ENCODE results near the gene FST.

FST gene, protein sequence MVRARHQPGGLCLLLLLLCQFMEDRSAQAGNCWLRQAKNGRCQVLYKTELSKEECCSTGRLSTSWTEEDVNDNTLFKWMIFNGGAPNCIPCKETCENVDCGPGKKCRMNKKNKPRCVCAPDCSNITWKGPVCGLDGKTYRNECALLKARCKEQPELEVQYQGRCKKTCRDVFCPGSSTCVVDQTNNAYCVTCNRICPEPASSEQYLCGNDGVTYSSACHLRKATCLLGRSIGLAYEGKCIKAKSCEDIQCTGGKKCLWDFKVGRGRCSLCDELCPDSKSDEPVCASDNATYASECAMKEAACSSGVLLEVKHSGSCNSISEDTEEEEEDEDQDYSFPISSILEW

DNA sequence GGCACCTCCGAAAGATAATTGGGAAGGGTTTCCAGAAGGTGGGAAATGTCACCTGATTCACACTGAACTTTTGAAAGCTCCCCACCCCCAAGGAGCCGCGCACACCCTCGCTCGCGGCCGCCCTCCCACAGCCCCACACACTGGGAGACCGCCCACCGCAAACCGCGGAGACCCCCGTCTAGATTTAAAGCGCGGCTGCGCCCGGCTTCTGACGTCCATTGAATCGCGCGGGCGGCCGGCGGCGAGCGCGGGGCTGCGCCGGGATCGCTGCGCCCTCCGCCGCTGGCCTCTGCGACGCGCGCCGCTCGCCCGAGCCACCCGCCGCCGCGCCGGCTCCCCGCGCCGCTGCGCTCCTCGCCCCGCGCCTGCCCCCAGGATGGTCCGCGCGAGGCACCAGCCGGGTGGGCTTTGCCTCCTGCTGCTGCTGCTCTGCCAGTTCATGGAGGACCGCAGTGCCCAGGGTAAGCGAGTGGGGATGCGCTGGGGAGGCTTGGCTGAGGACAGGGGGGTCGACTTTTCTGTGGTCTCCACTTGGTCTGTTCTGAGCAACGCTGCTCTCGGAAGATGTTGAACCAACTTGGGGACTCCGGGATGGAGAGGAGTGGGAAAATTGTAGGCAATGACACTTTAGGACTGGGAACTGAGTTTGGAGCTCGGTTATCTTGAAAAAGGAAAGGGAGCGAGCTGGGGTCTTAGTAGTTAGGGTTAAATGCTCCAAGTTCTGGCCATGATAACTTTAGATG lies at the start of gene FST:
Gene FST, plus strand, starts transcription at position 214 of the 743 bp plus-strand sequence. Its CDS starts 163 bp downstream, at position 377.
- in situ Hi-C loops (cut with MboI; ENCODE audit: low sequenced_read_pairs) = no loop called here

DNA sequence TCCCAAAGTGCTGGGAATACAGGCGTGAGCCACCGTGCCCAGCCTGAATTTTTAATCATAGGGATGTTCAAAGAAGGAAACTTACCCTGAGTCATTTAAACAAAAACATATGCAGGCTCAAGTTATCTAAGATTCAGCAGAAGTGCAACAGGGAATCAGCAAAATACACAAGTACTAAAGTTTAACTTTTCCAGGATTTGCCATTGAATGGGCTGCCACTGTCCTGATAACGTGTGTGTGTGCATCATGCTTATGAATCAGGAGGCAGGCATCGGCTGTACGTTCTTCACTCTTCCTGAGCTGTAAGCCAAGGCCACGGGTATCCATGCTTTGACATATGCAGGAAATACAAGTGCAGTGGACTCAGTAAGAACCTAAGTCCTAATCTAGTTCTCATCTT lies 48.8 kb upstream of the FST start:
- in situ Hi-C loops (cut with MboI; ENCODE audit: low sequenced_read_pairs) = no loop called here

DNA sequence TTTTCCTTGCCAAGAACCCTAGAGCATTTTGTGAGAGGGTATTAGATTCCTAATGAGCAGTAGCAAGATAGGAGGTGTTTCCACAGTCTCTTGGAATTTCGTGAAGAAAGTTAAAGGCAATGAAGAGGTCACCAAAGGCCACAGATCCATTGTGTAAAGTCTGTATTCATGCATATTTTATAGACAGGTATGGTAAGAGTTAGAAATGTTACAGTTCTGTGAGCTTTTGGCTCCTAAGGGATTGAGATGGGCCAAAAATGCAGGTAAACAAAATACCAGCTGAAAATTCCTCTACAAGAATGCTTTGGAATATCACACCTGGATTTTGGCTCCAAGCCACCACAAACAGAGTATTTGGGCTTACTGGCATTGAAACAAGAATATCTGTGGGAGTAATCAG lies 47.4 kb upstream of the FST start:
- in situ Hi-C loops (cut with MboI; ENCODE audit: low sequenced_read_pairs) = no loop called here

DNA sequence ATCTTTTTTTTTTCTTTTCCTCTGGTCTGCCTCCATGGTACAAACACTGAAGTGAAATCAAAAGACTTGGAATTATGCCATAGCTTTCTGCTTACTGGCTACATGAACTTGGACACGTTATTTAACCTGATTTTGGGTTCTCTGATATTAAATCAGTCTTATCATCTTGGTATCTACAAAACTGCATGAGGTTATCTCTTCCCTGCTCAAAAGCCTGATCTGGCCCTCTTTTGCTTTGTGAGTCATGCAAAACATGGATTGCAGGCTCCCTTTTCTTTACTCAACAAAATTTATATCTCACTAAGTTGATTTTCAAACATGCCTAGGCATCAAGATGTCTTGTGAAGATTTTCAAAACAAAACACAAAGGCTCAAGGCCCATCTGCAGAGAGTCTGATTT lies 45.9 kb upstream of the FST start:
- in situ Hi-C loops (cut with MboI; ENCODE audit: low sequenced_read_pairs) = no loop called here

DNA sequence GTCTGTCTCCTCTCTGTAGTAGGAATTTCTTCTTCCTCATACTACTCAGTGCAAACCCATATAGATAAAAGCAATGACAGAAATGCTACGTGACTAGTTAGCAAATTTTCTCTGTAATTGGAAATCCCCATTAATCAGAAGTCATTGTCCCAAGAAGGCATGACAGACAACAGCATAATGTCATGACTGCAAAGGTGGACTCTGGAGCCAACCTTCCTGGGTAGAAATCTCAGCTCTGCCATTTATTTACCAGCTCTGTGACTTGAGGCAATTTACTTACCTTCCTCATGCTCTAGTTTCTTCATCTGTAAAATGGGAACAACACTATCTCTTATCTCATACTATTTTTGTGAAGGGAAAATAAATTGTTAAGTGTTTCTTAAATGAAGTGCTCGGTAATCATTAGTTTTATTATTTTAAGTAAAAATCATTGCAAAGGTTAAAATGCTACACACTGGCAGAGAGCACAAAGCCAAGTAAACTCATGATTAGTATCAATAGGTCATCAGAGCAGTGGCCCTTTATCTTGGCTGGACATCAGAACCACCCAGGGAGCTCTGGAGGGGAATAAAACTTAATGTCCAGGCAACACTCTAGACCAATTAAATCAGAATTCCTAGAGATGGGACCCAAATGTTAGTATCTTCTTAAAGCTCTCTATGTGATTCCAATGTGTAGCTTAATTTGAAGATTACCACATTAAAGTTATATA lies 43.8 kb upstream of the FST start:
- in situ Hi-C loops (cut with MboI; ENCODE audit: low sequenced_read_pairs) = no loop called here

DNA sequence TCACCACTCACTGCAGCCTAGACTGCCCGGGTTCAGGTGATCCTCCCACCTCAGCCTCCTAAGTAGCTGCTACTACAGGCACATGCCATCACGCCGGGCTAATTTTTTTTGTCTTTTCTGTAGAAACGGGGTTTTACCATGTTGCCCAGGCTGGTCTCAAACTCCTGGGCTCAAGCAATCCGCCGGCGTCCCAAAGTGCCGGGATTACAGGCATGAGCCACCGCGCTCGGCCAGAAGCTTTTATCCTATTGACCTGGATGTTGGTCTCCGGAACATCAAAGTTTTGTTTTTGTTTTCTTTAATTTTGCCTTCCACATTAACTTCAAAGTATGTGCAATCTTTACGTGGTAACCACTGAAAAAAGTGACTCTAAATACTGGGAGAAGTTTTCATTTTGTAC lies 42.4 kb upstream of the FST start:
- in situ Hi-C loops (cut with MboI; ENCODE audit: low sequenced_read_pairs) = no loop called here

DNA sequence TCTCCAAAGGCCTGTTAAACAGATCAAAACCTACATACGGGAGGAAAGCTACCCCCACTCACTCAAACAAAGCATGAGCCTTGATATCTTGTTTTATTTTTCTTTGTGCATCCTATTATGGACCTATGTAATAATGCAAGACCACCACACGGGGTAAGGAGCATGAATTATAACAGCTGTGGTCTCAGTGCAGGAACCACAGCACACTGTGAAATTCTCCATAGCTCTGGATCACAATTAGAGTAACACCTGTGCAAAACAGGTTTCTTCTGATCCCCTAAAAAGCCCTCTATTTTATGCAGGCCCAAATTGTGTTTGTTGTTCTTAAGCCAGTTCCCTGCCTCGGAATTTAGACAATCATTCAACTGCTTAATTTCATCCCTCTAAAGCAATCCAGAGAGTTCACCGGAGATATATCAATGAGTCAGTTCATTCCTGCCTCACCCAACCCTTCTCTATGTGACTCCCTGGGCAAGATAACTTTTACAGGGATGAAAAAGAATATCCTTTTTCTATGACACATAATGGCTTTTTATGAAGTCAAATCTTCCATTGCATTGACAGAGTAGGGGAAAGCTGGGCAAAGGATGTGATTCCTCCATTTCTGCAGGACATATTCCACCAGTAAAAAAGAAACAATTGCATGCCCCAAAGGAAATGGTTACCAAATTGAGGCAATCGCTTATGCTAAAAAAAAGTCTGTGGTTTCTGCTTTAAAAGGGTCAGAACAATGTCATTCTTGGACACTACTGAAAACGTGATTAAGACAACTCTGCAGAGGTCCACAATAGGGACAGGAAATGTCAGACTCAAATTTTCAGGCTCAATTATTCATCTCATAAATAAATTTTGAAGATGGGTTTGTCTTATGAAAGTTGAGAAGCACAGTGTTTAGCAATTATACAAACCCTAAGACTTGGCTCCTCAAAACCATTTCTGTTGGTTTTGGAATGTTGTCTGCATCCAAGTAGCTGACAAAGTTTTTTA lies 41.6 kb upstream of the FST start:
- in situ Hi-C loops (cut with MboI; ENCODE audit: low sequenced_read_pairs) = no loop called here

DNA sequence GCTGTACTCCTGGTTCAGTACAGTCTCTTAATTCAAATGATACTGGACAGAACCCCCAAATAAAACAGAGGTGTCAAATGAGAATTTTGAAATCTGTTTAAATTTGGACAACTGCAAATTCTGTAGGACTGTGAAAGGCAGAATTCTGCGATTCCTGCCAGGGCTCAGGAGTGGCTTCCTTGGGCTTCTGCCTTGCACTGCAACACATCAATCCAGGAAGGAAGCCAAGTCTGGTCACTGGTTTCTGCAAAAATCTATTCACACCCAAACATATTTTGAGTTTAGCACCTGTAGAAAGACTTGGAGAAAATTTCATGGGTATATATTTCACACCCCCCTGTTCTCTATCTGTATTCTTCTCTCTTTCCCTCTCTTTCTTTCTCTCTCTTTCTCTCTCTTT lies 37.5 kb upstream of the FST start:
- in situ Hi-C loops (cut with MboI; ENCODE audit: low sequenced_read_pairs) = no loop called here

DNA sequence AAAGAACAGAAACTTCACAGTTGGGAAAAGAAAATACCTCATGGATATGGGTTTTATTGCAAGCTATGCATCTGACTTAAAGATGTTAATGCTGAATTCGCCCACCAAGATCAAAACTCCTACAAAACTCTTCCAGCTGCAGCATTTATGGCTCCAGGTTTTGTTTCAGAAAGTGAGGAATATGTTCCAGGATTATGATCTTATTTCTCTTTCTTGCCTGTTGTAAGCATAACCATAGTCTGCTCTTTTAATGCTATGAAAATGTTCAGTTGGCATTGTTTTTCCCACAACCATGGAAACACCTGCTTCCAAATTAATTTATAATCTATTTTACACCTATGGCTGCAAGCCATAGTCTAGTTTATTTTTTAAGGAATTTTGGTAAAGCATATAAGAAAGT lies 34.9 kb upstream of the FST start:
- in situ Hi-C loops (cut with MboI; ENCODE audit: low sequenced_read_pairs) = no loop called here

DNA sequence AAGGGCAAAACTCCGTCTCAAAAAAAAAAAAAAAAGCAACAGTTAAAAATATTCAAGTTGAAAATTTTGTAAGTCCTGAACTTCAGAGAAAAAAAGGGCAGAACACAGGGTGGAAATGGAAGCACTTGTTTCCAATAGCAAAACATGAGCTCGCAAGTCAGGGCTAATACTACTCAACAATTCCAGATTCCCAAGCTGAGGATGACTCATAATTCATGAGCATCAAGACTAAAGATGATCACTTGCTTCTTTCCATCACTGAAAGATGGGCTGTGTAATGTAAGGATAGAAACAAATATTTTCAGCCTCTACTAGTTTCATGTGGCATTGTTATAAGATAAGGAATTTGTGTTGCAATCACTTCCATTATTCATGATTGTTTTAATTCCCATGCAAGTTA lies 33.5 kb upstream of the FST start:
- in situ Hi-C loops (cut with MboI; ENCODE audit: low sequenced_read_pairs) = no loop called here

DNA sequence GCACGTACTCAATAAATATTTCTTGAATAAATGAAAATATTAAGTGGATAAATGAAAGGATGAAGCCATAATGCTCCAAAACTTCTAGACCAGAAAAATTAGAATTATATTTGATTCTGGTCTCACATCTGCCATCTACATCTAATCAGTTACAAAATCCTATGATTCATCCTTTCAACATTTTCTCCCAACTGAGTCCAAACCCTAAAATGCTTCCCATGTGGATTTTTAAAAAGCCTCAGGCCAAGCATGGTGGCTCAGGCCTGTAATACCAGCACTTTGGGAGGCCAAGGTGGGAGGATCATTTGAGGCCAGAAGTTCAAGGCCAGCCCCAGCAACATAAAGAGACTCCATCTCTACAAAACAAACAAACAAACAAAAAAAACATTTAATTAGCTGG lies 31.6 kb upstream of the FST start:
- in situ Hi-C loops (cut with MboI; ENCODE audit: low sequenced_read_pairs) = no loop called here

DNA sequence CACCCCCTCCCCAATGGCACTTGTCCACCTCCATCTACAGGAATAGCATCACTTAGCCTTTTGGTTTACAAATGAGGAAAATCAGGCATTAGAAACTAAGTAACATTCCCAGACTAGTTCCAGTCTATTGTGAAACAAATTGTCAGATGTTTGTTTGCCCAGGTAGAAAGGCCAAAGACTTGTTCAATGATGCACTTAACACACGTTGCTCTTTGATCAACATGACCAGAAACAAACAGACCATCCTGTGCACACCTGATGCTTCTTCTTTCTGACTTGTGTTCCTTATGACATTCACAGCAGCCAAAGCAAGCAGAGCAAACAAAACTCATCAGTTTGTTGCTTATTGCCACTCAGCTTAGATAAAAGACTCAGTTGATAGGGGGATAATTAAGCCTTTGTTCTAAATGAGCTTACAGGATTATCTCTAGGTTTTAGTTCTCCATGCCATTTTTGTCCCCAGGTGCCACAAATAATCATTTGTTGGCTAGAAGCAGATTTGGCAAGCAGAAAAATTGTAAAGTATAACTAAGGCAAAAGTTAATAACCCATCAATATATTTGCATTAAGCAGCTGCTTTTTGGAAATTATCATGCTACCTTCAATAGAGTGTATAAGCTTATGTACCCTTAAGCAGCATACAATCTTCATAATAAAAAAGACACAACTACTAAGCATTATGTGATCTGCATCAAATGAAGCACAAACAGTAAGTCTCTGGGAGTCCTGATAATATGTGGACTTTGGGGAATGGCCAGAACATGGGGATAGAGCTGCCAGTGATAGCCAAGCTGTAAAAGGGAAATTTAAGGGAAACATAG lies 26.3 kb upstream of the FST start:
- in situ Hi-C loops (cut with MboI; ENCODE audit: low sequenced_read_pairs) = no loop called here

DNA sequence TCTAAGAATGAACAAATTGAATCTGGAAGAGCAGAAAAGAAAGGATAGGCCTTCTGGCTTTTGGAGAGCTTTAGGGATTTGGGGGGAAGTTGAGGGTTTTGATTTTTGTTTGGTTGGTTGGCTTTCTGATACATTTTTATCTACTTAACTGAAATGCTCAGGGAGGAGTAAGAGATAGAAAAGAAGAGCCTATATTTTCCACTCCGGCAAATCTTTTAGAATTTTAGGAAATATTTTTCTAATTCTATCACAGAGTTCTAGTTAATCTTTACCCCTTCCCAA lies 25.8 kb upstream of the FST start:
- in situ Hi-C loops (cut with MboI; ENCODE audit: low sequenced_read_pairs) = no loop called here

DNA sequence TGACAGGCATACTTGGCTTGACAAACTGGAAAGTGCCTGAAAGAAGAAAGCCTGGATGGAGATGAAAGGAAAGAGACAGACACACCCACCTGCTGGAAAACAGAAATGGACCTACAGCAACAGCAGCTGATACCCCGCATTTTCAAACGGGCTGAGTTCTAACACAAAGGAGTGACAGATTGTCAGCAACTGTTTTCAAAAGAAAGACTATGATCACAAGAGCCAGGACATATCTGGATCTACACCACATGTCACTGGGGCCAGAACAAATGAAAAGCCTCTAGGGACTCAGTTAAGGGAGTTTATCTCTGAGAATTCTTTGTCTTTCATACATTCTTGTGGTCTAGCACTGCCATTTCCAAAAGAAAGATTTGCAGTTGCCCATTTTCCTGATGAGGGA lies 24.1 kb upstream of the FST start:
- in situ Hi-C loops (cut with MboI; ENCODE audit: low sequenced_read_pairs) = no loop called here

DNA sequence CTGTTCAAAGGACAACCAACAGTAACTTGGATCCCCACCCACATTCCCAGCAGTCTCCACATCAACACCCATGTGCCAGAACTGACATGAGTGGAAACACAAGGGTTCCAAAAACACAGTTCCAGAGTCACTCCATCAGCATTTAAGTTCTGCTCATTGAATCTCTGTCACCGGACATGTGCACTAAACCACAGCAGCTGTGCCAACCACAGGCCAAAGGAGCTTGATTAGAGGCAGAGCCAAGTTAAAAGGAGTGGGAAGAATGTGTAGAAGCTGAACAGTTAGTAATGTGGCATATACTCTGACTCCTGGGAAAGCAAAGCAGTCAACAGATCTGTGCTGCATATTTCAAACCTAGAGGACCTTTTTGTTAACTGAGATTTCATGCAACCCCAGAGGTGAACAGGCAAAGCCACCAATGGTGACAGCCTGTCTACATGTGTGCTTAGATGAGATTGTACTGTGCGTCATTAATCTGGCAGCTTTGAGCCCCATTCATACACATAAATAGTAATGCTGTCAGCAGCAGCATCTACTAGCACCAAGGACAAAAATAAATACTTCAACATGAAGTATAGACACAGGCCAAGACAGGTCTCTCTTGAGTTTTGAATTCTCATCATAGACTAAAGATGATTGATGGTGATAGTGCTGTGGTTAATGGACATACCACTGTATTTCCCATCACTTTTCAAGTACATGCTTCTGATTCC lies 16.4 kb upstream of the FST start:
- in situ Hi-C loops (cut with MboI; ENCODE audit: low sequenced_read_pairs) = no loop called here

DNA sequence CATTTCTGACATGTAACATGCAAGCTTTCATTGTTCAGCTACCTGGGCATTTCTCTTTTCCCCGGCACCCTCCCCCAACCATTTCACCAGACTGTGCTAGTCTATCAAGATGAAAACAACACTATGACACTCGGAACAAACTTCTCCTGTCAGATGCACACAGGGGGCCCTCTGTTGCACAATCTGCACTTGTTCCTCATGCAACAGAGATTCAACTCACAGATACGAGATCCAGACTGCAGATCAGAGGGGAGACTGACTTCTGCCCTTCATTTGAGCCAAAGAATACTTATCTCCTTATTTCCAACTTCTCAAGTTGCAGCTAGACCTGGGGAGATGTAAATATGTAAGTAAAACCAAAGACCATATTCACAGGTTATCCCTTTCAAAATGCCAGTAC lies 15.7 kb upstream of the FST start:
- in situ Hi-C loops (cut with MboI; ENCODE audit: low sequenced_read_pairs) = no loop called here

DNA sequence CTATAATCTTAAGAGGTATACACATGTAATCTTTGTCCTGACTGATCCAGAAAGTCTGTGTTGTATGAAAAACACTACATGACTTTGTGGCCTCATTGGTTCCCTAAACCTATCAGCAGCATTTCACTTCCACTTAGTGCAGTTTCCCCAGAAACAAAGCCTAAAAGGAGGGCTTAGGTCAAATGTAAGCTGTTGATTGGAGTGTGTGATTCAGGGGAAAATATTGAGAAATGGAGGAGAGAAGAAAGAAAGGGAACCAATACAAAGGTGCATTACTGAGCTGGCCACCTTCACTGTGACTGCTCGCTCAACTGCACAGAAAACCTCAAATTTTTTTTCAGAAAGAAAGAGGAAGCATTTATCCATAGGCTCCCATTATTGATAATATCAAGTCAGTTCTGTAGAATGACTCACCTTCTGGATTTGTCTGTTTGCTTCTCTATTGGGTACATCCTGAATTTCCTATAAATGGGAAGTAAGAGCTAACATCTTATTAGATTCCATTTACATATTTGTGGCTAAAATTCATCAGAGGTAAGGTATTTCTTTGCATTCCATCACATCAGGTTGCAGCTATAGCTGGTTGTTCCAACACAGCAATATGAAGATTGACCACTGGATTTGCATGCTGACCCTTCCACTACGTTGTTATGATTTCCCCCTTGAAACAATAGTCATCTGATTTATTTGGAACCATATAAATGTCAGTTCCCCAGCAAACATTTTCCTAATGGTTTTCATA lies 10.3 kb upstream of the FST start:
- in situ Hi-C loops (cut with MboI; ENCODE audit: low sequenced_read_pairs) = no loop called here

DNA sequence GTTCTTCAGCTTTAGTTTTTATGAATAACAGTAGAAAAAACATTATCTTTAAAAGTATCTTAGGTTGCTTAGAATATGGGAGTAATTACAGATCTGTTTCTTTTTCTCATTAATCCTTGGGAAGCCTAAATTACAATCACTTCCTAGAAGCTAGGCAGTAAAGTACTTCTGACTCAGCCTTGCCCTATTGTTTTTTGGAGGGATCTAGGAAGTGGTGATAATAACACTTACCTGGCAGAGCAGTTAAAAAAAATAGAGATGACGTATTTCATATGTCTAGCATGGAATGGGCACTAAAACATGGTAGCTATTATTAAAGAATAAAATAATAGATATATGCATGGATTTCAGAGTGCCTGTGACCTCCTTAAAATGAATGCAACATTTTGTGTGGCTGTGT lies 8.2 kb upstream of the FST start:
- in situ Hi-C loops (cut with MboI; ENCODE audit: low sequenced_read_pairs) = no loop called here

Data from hTERT RPE-1 (cell line).